Activated naive CD8-positive, alpha-beta T cell treated with anti-CD3 and anti-CD28 coated beads for 36 hours (primary cell): ENCODE measurements around the gene PCDHGB2. TPM values are rescaled to one million over a fixed set of nuclear protein-coding genes. Genes with fewer than 3 reads are reported as not detected.
"Not testable (repeated sequence)": the region's sequence is repeated elsewhere in the genome, so short reads cannot be mapped to it uniquely, and the experiment has no call there.

Source experiments
- DNase-seq: peaks from one replicate; pipeline ENCODE4 v3.0.0; 2021
- H3K27ac Mint-ChIP-seq: one replicate; pipeline ENCODE4 v1.8.0; 2022; ENCODE audit warnings: mild to moderate bottlenecking, moderate library complexity, mixed read lengths
- H3K27me3 Mint-ChIP-seq: one replicate; pipeline ENCODE4 v1.8.0; 2022; ENCODE audit warnings: mild to moderate bottlenecking, mixed read lengths
- H3K36me3 Mint-ChIP-seq: one replicate; pipeline ENCODE4 v1.8.0; 2021; ENCODE audit warnings: mild to moderate bottlenecking, mixed read lengths
- H3K4me1 Mint-ChIP-seq: one replicate; pipeline ENCODE4 v1.8.0; 2021; ENCODE audit warnings: mixed read lengths
- H3K4me3 Mint-ChIP-seq: one replicate; pipeline ENCODE4 v1.8.0; 2022; ENCODE audit warnings: mild to moderate bottlenecking, moderate library complexity, mixed read lengths
- H3K9me3 Mint-ChIP-seq: one replicate; pipeline ENCODE4 v1.8.0; 2022; ENCODE audit warnings: mixed read lengths
- total RNA-seq, 2 experiments: library from RNA; stranded (reverse); gene quantifications; one replicate each; pipeline ENCODE4 v1.2.3, GENCODE V29; 2021

Gene PCDHGB2
- total RNA-seq: under 1 TPM in 1 of 2 experiments, not detected in 1; 0.10 TPM

DNA sequence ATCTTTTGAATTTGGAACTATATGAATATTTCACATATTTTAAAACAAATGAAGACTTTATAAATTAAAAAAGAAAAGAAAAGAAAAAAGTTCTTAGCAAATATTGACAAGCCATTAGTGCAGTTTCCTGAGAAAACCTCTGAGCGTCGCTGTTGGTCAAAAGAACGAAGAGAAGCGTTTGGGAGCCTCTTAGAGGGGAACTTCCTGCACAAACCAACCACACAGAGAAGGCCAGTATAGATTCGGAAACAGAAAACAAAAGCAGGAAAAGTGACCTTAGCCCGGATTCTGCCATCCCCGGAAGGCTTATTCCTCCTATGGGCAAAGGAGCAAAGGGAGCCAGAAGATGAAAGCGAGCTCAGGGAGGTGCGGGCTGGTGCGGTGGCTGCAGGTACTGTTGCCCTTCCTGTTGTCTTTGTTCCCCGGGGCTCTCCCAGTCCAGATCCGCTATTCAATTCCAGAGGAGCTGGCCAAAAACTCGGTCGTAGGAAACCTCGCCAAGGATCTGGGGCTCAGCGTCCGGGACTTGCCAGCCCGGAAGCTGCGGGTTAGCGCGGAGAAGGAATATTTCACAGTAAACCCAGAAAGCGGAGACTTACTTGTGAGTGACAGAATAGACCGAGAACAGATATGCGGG, at the start of gene PCDHGB2:
Gene PCDHGB2 (plus strand): TSS at position 205 of the 637 bp plus-strand sequence. CDS start 142 bp downstream, at position 347.
- Mint-ChIP-seq H3K27ac (peak within 1 kb of the TSS; percentile 3), H3K4me3 (peak within 1 kb of the TSS; percentile 75), H3K9me3 (peaks cover 49% of the 10 kb centered on the region), H3K36me3 (peaks cover 36% of the 10 kb centered on the region), H3K4me1 (peaks cover 5% of the 10 kb centered on the region), H3K27me3 (peaks cover 93% of the 10 kb centered on the region)
- no peak for DNase-seq

DNA sequence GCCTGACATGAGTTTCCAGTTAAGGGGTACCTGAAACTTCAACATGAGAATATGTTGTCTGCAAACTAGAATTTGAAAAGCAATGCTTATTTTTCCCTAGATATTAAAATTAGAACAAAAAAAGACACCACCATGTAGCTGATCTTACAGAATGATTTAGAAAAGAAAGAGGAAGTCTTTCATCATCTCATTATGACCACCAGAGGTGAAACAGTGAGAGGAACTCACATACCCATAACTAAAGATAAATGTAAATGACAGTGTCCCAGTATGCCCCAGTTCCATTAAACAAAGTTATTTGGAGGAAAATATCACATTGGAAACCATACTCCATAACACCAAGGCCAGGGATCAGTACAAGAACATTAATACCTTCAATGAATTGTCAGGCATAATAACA, 46.1 kb upstream of the PCDHGB2 start:
- Mint-ChIP-seq H3K4me1 (peaks cover 5% of the 10 kb centered on the region), H3K27me3 (no peaks in the 10 kb centered on the region), H3K27ac (no peak overlapping the region), H3K36me3 (peaks cover 80% of the 10 kb centered on the region), H3K9me3 (peaks cover 49% of the 10 kb centered on the region), H3K4me3 (no peak overlapping the region)
- DNase-seq: no peak

DNA sequence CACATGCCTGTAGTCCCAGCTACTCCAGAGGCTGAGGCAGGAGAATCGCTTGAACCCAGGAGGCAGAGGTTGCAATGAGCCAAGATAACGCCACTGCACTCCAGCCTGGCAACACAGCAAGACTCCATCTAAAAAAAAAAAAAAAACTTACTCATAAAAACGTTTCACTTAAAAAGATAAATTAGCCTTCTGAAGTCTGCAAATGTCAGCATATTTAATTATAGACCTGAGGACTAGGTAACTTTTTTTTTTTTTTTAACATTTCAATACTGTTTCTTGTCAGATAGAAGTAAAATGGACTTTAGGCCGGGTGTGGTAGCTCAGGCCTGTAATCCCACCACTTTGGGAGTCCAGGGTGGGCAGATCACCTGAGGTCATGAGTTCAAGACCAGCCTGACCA, 42.8 kb upstream of the PCDHGB2 start:
- peaks cover 21% of the 10 kb centered on the region for H3K4me1 Mint-ChIP-seq
- H3K36me3 Mint-ChIP-seq: peaks cover 83% of the 10 kb centered on the region
- not testable (repeated sequence) for H3K27me3 Mint-ChIP-seq, H3K4me3 Mint-ChIP-seq, DNase-seq, H3K27ac Mint-ChIP-seq
- H3K9me3 Mint-ChIP-seq: peaks cover 60% of the 10 kb centered on the region

DNA sequence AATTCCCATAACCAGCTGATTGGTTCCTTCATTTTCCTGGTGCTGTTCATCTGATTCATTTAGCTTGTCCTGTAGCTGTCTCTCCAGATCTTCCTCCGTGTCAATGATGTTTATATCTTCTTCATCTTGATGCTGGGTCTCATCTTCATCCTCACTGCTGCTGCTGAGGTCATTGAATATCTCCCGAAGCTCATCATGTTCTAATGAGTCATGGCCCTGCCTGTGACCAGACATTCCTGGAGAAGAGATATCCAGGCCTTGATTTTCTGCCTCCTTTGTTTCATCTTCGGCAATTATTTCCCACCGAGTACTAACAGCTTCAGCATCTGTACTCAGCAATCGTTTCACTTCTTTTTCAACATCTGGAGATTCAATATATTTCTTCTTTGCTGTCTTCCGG, 40.6 kb upstream of the PCDHGB2 start:
- H3K27ac Mint-ChIP-seq: no peak overlapping the region
- no peak for DNase-seq
- peaks cover 52% of the 10 kb centered on the region for H3K9me3 Mint-ChIP-seq
- peaks cover 70% of the 10 kb centered on the region for H3K36me3 Mint-ChIP-seq
- peak overlapping the region; percentile 97 for H3K4me3 Mint-ChIP-seq
- peaks cover 21% of the 10 kb centered on the region for H3K4me1 Mint-ChIP-seq
- no peaks in the 10 kb centered on the region for H3K27me3 Mint-ChIP-seq

DNA sequence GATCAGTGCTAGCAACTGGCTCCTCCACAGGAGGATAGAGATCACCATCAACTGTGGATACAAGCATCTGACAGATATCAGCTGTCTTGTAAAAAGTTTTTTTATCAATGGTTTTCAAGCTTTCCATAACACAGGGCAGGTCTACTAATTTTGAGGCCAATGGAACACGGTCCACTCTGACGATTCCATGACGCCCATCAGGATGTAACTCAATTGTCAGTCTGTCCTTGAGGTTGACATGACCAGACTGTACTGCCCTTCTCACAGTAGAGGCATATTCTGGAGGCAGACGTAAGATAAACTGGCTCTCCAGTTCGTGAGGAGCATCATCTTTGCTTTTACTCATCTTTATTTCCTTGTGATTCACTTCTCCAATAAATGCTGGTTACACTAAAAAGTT, 40.1 kb upstream of the PCDHGB2 start:
- Mint-ChIP-seq H3K4me1 (peaks cover 21% of the 10 kb centered on the region), H3K9me3 (peaks cover 51% of the 10 kb centered on the region), H3K4me3 (peak overlapping the region; percentile 97), H3K36me3 (peaks cover 68% of the 10 kb centered on the region), H3K27ac (peak overlapping the region; percentile 99), H3K27me3 (no peaks in the 10 kb centered on the region)
- DNase-seq: no peak

DNA sequence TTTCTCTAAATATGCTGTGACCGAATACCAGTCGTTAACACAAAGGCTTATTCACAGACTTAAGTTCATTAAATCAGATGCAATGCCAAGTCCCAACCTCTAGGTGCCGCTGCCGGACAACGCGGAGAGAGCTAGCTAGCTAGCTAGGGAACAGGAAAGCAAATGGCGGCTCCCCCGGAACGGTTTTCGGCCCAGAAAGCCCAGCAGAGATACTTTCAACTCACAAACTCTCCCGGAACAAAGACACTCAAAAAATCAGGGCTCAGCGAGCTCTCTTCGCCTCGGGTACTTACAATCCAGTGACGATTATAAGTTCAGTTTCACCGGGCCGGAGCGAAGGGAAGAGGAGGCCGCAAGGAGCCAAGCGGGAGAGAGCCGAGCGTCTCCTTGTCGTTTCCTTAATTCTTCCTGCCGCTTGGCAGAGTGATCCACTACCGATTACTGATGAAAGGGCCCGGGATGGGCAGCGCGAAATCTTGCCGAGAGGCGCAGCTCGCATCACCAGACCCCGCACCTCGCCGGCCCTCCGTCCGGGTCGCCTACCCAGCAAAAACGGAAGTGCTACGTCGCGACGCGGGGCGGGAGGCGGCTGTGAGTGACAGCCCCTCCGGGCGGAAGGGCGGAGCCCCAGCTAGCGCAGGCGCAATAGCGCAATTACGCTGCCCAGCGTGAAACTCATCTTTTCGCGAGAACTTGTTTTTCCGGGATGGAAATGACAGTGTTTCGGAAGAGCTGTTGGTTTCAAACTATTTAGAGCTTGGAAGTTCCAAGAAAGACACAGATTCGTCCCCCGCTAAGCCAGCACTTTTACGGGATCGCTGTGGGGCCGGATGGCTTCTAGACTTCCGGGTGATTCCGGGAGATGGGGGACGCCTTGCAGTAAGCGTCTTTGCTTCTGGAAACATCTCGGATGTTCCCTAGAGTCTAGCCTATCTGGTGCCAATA, 39.3 kb upstream of the PCDHGB2 start, which contains the start of gene TAF7:
Gene TAF7 (minus strand): TSS at position 560 of the 945 bp plus-strand sequence. CDS start 740 bp downstream, outside the sequence.
- Mint-ChIP-seq H3K9me3 (peaks cover 46% of the 10 kb centered on the region), H3K4me1 (peaks cover 20% of the 10 kb centered on the region), H3K27ac (peak within 1 kb of the TSS; percentile 99), H3K36me3 (peaks cover 61% of the 10 kb centered on the region), H3K27me3 (no peaks in the 10 kb centered on the region), H3K4me3 (peak within 1 kb of the TSS; percentile 97)
- peak; percentile 94 for DNase-seq

DNA sequence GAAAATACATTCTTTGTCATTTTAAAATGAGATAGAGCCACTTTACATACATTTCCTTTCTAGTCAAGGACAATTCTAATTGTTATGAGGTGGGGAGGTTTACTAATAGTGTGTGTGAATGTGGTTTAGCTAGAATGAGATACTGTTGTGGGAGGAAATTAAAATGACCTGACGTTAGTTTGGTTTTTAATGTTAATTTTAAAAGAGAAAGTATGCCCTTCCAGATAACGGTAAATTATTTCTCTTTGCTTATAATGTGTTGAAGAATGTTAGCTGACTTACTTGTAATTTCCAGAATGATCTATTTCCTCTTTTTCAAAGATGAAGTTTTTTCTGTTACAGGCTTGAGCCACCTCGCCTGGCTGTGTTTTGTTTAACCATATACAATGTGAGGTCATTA, 37.5 kb upstream of the PCDHGB2 start:
- Mint-ChIP-seq H3K9me3 (peaks cover 40% of the 10 kb centered on the region), H3K36me3 (peaks cover 52% of the 10 kb centered on the region), H3K27me3 (peaks cover 13% of the 10 kb centered on the region), H3K4me1 (peaks cover 24% of the 10 kb centered on the region), H3K27ac (no peak overlapping the region), H3K4me3 (no peak overlapping the region)
- no peak for DNase-seq

DNA sequence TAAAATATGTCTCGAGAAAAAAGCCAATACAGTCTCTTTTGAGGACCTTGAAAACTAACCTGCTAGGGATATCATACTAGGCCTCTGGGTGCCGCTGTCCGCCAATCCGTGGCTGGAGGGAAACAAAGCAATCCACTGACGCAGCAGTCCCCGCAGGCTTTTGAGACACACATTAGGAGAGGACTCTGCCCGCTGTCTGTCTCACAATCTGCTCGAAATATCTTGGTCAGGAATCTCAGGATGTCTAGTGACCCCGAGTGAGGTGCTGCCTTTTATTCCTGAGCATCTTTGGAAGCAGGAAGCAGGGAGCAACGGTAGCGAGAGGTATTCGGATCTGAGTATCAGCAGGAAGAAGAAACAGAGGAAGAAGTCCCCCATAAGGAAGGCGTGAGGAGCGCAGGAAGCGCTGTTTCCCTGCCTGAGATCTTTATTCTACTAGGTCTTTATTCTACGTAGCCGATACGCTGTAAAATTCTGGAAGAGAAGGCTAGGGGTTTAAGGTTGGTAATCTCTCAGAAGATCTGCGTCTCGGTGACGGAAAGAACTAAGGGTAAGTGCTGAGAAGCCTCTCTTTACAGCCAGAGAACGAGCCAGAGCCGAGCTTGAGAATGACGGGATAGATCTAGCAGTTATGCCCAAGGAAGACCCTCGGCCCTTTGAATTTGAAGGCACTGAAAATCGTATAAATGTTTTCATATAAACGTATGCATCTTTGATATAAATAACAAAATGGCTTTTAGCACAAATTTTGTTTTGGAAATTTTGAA, 33.5 kb upstream of the PCDHGB2 start:
- H3K4me1 Mint-ChIP-seq: peaks cover 6% of the 10 kb centered on the region
- H3K27me3 Mint-ChIP-seq: peaks cover 49% of the 10 kb centered on the region
- peak overlapping the region; percentile 91 for H3K4me3 Mint-ChIP-seq
- H3K9me3 Mint-ChIP-seq: peaks cover 26% of the 10 kb centered on the region
- peak; percentile 63 for DNase-seq
- H3K27ac Mint-ChIP-seq: peak overlapping the region; percentile 88
- peaks cover 30% of the 10 kb centered on the region for H3K36me3 Mint-ChIP-seq

DNA sequence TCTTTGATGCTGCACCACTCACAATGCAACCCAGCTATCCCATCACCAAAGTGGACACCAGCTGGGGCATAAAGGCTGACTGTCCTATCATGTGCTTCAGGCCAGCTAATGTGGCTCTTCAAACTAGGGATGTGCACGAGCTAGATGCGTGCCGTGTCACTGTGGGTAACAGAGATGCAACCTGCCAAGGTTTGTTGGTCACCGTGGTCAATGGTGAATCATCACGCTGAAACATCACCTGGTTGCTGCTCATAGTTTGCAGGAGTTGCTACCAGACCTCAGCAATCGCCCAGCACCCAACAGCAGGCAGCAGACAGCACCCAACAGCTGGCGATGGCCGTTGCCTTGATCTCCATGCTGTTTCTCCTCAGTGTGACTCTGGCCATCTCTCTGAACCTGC, 31.6 kb upstream of the PCDHGB2 start:
- Mint-ChIP-seq H3K36me3 (peaks cover 27% of the 10 kb centered on the region), H3K9me3 (peaks cover 26% of the 10 kb centered on the region), H3K4me1 (peaks cover 6% of the 10 kb centered on the region), H3K27me3 (peaks cover 63% of the 10 kb centered on the region), H3K4me3 (no peak overlapping the region), H3K27ac (no peak overlapping the region)
- no peak for DNase-seq

DNA sequence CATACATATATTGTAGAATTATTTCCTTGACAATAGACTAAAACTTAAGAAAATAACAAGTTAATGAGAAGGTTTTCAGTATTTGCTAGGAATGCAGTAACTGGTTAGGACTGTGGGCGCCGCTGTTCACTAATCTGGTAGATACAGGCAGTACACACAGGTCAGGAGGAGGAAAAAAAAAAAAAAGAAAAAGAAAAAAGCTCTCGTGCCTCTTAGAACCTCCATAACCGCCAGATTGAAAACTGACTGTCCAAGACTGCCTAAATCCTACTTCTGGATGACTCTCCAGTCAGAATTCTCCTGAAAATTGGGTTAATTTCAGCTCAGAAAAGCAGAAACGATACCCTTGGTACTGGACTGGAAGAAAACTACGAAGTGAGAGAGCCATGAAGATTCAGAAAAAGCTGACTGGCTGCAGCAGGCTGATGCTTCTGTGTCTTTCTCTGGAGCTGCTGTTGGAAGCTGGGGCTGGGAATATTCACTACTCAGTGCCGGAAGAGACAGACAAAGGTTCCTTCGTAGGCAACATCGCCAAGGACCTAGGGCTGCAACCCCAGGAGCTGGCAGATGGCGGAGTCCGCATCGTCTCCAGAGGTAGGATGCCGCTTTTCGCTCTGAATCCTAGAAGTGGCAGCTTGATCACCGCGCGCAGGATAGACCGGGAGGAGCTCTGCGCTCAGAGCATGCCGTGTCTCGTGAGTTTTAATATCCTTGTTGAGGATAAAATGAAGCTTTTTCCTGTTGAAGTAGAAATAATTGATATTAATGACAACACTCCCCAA, 29.3 kb upstream of the PCDHGB2 start, which contains the start of gene PCDHGA1:
Gene PCDHGA1 (plus strand): TSS at position 216 of the 782 bp plus-strand sequence.
- peaks cover 32% of the 10 kb centered on the region for H3K9me3 Mint-ChIP-seq
- peaks cover 32% of the 10 kb centered on the region for H3K36me3 Mint-ChIP-seq
- peaks cover 84% of the 10 kb centered on the region for H3K27me3 Mint-ChIP-seq
- no peak within 1 kb of the TSS for H3K27ac Mint-ChIP-seq
- no peak within 1 kb of the TSS for H3K4me3 Mint-ChIP-seq
- DNase-seq: no peak
- H3K4me1 Mint-ChIP-seq: peaks cover 6% of the 10 kb centered on the region

DNA sequence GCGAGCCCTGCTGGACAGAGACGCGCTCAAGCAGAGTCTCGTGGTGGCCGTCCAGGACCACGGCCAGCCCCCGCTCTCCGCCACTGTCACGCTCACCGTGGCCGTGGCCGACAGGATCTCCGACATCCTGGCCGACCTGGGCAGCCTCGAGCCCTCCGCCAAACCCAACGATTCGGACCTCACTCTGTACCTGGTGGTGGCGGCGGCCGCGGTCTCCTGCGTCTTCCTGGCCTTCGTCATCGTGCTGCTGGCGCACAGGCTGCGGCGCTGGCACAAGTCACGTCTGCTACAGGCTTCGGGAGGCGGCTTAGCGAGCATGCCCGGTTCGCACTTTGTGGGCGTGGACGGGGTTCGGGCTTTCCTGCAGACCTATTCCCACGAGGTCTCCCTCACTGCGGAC, 27.2 kb upstream of the PCDHGB2 start:
- not testable (repeated sequence) for H3K4me1 Mint-ChIP-seq, H3K4me3 Mint-ChIP-seq, H3K27ac Mint-ChIP-seq, DNase-seq
- Mint-ChIP-seq H3K27me3 (peaks cover 89% of the 10 kb centered on the region), H3K9me3 (peaks cover 45% of the 10 kb centered on the region), H3K36me3 (peaks cover 29% of the 10 kb centered on the region)

DNA sequence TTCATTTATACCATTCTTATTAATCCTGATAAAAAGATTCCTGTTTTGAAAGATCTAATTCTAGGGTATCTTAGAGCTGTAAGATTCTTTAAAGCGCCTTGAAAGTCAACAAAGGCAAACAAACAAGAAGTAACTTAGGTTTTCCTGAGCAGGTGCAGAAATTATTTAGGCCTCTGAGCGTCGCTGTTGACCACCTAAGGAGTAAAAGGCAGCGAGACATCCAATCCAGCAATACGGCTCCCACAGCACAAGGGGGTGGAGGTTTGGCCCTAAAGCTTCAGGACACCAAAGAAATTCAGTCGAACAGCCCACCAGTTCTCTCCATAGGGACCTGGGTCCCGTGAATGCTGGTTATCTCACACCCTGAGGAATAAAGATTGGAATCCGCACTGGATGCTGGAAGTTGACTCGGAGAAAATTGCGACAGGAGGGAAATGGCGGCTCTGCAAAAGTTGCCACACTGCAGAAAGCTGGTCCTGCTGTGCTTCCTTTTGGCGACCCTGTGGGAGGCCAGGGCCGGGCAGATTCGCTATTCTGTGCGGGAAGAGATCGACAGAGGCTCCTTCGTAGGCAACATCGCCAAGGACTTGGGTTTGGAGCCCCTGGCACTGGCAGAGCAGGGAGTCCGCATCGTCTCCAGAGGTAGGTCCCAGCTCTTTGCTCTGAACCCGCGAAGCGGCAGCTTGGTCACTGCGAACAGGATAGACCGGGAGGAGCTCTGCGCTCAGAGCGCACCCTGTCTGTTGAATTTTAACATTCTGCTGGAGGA, 21.1 kb upstream of the PCDHGB2 start, which contains the start of gene PCDHGA2:
Gene PCDHGA2 (plus strand): TSS at position 223 of the 769 bp plus-strand sequence.
- peaks cover 2% of the 10 kb centered on the region for H3K4me1 Mint-ChIP-seq
- no peak within 1 kb of the TSS for H3K27ac Mint-ChIP-seq
- H3K36me3 Mint-ChIP-seq: peaks cover 15% of the 10 kb centered on the region
- peaks cover 47% of the 10 kb centered on the region for H3K9me3 Mint-ChIP-seq
- H3K4me3 Mint-ChIP-seq: peak within 1 kb of the TSS; percentile 26
- H3K27me3 Mint-ChIP-seq: peaks cover 94% of the 10 kb centered on the region
- DNase-seq: no peak

DNA sequence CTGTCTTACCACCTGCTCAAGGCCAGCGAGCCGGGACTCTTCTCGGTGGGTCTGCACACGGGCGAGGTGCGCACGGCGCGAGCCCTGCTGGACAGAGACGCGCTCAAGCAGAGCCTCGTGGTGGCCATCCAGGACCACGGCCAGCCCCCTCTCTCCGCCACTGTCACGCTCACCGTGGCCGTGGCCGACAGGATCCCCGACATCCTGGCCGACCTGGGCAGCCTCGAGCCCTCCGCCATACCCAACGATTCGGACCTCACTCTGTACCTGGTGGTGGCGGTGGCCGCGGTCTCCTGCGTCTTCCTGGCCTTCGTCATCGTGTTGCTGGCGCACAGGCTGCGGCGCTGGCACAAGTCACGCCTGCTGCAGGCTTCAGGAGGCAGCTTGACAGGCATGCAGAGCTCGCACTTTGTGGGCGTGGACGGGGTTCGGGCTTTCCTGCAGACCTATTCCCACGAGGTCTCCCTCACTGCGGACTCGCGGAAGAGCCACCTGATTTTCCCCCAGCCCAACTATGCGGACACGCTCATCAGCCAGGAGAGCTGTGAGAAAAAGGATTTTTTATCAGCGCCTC, 18.9 kb upstream of the PCDHGB2 start:
- H3K27me3 Mint-ChIP-seq: peaks cover 91% of the 10 kb centered on the region
- not testable (repeated sequence) for H3K4me3 Mint-ChIP-seq, DNase-seq, H3K27ac Mint-ChIP-seq, H3K4me1 Mint-ChIP-seq
- peaks cover 45% of the 10 kb centered on the region for H3K9me3 Mint-ChIP-seq
- peaks cover 18% of the 10 kb centered on the region for H3K36me3 Mint-ChIP-seq
